AG04450 (cell line): Measurements from ENCODE around the gene SPTLC2. TPM values are rescaled to one million over a fixed set of nuclear protein-coding genes. Genes with fewer than 3 reads are reported as not detected.

Source experiments
- CTCF ChIA-PET: fragments of 300-600, 350-600 bp; formaldehyde crosslinking; extraction: SDS; loops from one replicate; lab custom pipeline; 2022; ENCODE audit warnings: antibody characterized with exemption, inconsistent platforms; lab: Charles Lee
- POLR2A ChIA-PET: fragments of 350-600 bp; formaldehyde crosslinking; extraction: SDS; loops from one replicate; lab custom pipeline; 2021; ENCODE audit warnings: antibody characterized with exemption, inconsistent platforms; lab: Yijun Ruan, JAX
- DNase-seq: peaks from one replicate; pipeline ENCODE4 v3.0.0-alpha.2; 2011; ENCODE audit warnings: low read depth, low spot score
- H3K27ac ChIP-seq: one replicate; pipeline ENCODE4 v1.5.1; 2012; ENCODE audit warnings: low read depth, low read length, control low read depth
- H3K27me3 ChIP-seq: one replicate; pipeline ENCODE4 v1.6.0; 2012; ENCODE audit warnings: low read length; ENCODE audit not compliant: control insufficient read depth, insufficient read depth
- H3K4me3 ChIP-seq: 2 replicates; pipeline ENCODE4 v1.5.1; 2011; ENCODE audit warnings: mild to moderate bottlenecking, low read depth, low read length, control low read depth
- H3K9me3 ChIP-seq: 2 replicates; pipeline ENCODE4 v1.5.1; 2012; ENCODE audit warnings: low read length; ENCODE audit not compliant: control insufficient read depth, insufficient read depth
- CTCF ChIP-seq: IDR thresholded peaks from 2 replicates; pipeline ENCODE4 v1.5.1; 2011; ENCODE audit warnings: low read depth, low read length, control low read depth, inconsistent platforms
- polyA plus RNA-seq: library from polyadenylated mRNA; depleted of rRNA; stranded (reverse); fragments of >200 nt; gene quantifications from 2 replicates; pipeline ENCODE4 v1.2.3, GENCODE V29; 2011

The SPTLC2 gene
- polyA plus RNA-seq, 1 experiment: 41.3 TPM

GRCh38 chr14:77623201-77623600, 6.8 kb upstream of the SPTLC2 start:
- no peaks in the 10 kb centered on the region for H3K27me3 ChIP-seq
- H3K27ac ChIP-seq: no peak overlapping the region
- POLR2A ChIA-PET: no interaction called here
- no peak for DNase-seq
- no peak for TF ChIP-seq CTCF
- no peaks in the 10 kb centered on the region for H3K9me3 ChIP-seq
- no peak overlapping the region for H3K4me3 ChIP-seq
- CTCF ChIA-PET: no interaction called here

- Histone ChIP-seq H3K4me3 (no peak overlapping the region), H3K9me3 (no peaks in the 10 kb centered on the region), H3K27ac (no peak overlapping the region), H3K27me3 (no peaks in the 10 kb centered on the region)
- TF ChIP-seq CTCF: no peak
- ChIA-PET CTCF (no interaction called here), POLR2A (no interaction called here)
- no peak for DNase-seq
Measured at GRCh38 chr14:77622366-77622961, 6.0 kb upstream of the SPTLC2 start.

- ChIA-PET CTCF (no interaction called here), POLR2A (no interaction called here)
- no peak for DNase-seq
- H3K9me3 ChIP-seq: no peaks in the 10 kb centered on the region
- no peak overlapping the region for H3K4me3 ChIP-seq
- TF ChIP-seq CTCF: no peak
- H3K27me3 ChIP-seq: no peaks in the 10 kb centered on the region
- H3K27ac ChIP-seq: no peak overlapping the region
Measured at GRCh38 chr14:77620222-77620870, 3.9 kb upstream of the SPTLC2 start.

- DNase-seq: no peak
- ChIA-PET POLR2A (interaction anchor here (0.6 kb wide), 1 partner anchor 166 kb away, joined by 4 read pairs; no protein-coding TSS in a partner anchor), CTCF (no interaction called here)
- TF ChIP-seq CTCF: no peak
- Histone ChIP-seq H3K27me3 (no peaks in the 10 kb centered on the region), H3K4me3 (no peak overlapping the region), H3K27ac (no peak overlapping the region), H3K9me3 (no peaks in the 10 kb centered on the region)
Measured at GRCh38 chr14:77618381-77618970, 2.0 kb upstream of the SPTLC2 start.

GRCh38 chr14:77616133-77616453, 344 bp downstream of the SPTLC2 start:
- DNase-seq: no peak
- Histone ChIP-seq H3K27me3 (no peaks in the 10 kb centered on the region), H3K4me3 (peak overlapping the region; percentile 65), H3K9me3 (no peaks in the 10 kb centered on the region), H3K27ac (peak overlapping the region; percentile 40)
- CTCF ChIA-PET: interaction anchor here (0.6 to 1.3 kb wide), 2 partner anchors 11 to 23 kb away, joined by 3 to 7 read pairs; no protein-coding TSS in a partner anchor
- POLR2A ChIA-PET: interaction anchor here (0.8 kb wide), 1 partner anchor 54 kb away, joined by 3 read pairs; no protein-coding TSS in a partner anchor
- TF ChIP-seq CTCF: no peak
